ENCODE results near the gene ACYP1.

ACYP1 gene

DNA sequence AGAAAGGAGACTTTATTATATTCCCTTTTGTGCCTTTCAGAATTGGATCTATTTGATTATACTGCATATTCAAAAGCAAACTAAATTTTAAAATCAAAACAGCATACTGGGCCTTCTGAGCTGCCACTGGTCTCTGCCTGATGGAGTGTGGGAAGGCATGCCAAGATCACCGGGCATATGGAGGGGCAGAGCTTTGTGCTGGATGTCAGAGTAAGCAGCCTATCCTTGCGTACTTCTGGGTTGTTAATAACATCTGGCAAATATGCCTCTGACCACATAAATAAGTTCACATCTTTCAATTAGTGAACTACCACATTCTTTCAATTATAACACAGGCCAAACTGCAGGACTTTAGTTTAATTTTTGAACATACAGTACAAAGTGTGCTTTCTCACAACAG, 30.9 kb downstream of the ACYP1 start:
- DNase-seq = no peak

DNA sequence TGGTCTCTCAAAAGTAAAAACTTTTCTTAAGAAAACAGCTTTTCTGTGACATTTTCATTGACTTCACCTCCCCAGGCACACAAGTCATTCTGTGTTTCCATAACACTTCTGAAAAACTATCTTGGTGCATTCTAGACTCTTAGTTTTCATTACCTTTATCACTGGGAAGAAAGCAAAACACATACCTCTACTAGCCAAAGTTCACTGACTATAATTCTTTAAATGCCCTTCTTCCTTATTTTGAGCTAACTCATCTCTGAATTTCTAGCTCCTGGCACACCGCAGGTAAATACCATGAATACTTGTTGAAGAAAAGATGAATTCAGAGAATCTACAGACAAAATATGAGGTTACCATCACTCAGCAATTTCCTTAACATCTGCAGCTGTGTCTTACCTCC, 33.7 kb downstream of the ACYP1 start:
- no peak for DNase-seq

DNA sequence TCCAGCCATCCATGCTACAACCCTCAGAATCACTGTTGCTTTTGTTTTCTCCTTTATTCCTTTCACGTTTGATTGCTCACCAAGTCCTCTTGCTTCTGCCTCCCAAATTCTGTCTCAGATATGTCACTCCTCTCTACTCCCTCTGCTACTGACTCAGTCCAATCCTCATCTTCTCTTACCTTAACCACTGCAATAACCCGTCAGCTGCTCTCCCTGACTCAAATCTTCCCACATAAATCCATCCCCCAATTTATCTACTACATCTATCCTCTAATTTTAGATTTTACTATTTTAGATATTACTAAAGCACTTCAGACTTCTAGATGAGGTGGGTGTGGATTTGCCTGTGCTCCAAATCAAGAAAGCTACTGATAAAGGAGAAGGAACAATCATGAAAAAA, 37.9 kb downstream of the ACYP1 start:
- DNase-seq = no peak

DNA sequence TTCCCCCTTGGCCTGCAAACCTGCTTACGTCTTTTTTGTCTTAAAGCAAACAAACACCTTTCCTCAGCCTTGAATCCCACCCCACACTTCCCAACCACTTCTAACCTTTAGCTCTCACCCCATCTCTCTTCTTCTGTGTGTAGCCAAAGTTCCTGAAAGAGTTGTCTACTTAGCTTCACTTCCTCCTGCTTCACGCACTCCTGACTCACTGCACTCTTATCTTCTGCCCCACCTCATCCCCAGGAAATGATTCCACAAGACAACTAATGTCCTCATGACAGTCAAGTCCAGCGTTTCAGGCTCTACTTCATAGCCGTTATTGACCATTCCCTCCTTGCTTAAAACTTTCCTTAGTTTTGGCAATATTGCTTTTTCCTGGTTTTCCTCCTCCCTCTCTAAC, 38.7 kb downstream of the ACYP1 start:
- no peak for DNase-seq

DNA sequence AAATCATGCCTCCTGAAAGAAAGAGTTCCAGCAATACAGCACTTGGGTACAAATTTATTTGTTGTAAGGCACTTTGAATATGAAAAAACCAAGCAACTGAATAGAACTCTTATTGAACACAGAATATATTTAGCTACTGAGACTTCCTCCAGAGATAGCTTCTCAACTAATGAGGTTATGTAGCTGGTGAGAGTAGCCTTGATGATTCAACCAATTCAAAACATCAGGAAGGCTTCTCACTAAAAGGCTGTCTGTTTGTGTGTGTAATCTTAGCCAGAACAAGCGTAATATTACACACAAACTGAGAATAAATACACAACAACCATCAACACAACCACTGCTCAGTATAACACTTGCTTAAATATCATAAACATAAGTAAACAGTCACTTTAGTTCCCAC, 40.7 kb downstream of the ACYP1 start:
- DNase-seq = no peak

DNA sequence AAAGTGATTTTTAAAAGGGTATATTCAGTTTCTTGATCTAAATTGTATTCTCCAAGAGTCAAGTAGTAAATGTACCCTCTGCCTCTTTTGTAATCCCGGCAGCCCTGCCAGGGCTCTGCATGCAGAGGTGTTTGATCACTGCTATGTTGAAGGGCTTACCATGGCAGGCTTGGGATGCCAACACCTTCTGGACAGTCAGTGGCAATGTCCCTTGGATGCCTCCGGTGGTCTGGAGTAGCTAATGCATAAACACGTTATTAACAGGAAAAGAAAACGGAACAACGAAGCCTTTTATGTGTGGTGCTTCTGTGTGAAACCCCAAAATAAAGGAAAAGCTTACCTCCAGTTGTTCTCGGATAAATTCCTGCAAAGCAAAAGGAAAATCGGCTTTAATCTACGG, 41.2 kb downstream of the ACYP1 start:
- DNase-seq = no peak

DNA sequence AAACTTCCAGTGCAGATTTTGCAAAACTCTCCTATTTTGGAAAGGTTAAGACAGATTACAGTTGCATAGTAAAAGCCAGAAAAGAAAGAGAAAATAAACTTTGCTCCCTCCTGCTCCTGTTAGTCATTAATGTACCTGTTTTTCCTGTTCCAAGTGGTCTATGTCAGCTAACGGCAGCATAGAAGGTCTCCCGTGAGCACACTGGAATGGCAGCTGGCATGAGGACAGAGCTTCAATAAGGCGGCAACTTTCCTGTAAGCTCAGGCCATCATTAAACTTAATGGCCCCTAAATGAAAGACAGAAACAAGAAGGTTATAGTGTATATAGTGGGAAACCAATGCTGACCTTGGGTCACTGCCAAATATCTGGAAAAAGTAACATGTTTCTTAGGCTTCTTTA, 45.1 kb downstream of the ACYP1 start:
- DNase-seq = no peak

DNA sequence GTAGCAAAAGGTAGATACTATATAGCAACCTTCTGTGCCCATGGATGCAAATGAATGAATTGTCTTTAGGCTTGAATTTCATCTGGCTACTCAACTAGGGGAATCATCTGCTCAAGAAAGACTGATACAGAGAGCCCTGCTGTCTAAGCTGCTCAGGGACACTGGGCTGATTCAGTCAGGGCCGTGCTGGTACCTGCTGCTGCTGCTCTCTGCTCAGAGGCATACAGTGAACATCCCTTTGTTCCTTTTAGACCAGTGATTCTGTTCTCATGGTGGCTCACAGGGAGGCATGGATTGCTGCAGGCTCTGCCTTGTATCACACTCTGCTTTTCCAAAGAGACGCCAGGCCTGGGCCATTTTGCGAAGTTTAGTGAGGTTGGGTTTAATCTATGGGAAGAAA, 47.0 kb downstream of the ACYP1 start:
- no peak for DNase-seq

DNA sequence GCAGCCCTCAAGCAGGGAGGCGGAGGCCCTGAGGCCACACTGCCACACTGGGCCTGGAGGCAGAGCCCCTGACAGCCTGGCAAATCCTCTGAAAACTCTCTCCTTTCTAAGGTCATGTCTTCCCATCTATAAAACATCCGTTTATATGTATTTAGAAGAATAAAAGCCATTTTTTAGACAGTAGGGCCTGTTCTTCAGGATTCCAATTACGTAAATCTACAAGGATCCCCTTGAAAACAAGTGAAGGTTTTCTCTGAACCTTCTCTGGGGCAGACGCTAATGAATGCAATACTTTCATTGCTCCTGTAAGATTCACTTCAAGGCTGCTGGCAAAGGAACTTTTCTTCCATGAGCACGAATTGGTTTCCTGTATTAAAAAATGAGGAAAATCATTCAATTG, 48.3 kb downstream of the ACYP1 start:
- no peak for DNase-seq

DNA sequence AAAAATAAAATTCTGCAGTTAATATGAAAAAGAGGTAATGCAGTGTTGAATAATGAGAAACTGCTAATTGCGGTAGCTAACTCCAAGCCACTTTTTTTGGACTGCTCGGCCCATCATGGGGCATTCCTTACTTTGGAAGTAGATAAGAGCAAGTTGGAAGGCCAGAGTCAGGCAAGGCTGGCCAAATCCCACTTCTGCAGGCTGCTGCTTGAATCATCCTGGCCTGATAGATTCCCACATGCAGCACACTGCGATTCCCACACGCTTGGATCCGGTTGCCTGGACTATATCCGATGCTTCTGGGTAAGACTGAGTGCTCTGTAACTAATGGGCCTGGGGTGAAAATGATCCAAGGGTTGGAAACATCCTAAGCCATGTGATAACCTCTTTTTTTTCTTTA, 50.5 kb downstream of the ACYP1 start:
- DNase-seq = no peak

DNA sequence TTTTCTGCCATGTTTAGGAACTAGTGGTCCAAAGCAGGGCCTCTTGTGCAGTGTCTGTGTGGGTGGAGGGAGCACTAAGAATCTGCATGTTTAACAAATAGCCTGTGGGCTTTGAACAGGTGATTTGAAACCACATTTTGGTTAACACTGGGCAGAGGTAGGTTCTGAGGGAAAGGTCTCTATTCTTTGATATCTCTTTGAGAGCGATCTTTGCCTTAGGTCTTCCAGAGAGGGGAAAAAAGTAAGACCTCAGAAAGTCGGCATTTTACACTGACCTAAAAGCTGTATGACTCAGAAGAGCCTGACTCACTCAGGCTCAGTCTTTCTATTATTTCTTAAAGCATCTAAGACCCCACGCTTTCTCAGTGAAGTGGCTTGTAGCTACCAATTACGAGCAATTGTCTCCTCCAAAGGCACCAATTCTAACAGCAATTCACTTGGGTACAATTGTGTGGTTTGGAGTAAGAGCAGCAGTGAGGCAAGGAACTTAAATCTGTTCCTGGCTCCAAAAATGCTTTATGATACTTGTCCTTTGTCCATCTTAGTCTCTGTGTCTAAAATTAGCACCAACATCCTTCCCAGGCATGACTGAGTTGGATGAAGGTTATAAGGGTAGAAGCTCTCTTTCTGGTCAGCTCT, 52.3 kb downstream of the ACYP1 start:
- DNase-seq = no peak

DNA sequence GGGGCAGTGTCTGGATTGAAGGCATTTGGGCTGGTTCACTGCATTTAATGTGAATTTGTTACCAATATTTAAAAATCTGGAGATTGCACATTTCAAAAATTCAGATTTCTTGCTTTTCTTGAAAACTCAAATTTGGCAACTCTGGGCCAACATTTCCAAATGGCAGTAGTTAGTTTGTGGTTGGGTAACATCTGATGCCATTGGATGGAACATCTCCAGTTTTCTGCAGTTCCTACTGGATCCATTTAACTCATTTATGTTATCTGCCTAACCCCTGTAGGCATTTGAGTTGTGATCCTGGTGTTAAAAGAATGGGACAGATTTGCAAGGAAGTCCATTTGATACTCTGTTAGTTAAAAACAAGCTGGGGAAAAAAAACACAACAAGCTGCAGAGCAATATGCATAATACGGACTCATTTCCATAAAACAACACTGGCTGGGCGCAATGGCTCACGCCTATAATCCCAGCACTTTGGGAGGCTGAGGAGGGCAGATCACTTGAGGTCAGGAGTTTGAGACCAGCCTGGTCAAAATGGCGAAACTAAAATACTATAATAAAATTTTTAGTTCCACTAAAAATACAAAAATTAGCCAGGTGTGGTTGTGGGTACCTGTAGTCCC, 53.2 kb downstream of the ACYP1 start:
- DNase-seq = no peak

DNA sequence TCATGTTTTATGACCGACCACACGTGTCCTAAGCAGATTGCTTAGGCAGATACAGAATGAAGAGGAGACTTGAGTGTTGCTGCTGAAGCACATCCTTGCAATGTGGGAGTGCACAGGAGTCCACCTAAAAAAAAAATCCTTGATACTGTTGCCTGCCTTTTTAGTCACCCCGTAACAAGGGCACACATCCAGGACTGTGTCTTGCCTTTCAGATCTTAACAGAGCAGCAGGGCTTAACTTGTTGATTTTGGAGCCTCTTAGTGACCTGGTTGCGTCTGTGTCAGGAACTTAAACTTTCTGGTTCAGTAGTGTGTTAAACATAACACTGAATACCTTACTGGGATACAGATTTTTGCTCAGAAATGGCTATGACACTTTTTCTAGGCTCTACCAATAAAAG, 54.6 kb downstream of the ACYP1 start:
- DNase-seq = no peak

DNA sequence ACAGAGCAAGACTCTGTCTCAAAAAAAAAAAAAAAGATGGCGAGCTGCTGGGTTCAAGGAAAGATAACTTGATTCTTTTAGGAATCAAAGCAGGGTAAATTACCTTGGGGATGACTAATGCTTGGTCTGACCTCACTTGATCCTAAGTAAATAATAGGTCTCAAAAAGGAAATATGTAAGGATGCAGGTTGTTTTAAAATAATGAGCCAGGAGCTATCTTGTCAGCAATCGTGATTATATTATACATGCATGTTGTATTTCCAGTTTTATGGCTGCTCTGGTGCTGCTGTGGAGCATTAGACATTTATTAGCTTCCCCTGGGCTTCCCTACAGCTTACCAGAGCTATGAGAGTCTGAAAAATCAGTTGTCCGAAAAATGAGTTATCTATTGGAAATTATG, 58.5 kb downstream of the ACYP1 start:
- DNase-seq = no peak

DNA sequence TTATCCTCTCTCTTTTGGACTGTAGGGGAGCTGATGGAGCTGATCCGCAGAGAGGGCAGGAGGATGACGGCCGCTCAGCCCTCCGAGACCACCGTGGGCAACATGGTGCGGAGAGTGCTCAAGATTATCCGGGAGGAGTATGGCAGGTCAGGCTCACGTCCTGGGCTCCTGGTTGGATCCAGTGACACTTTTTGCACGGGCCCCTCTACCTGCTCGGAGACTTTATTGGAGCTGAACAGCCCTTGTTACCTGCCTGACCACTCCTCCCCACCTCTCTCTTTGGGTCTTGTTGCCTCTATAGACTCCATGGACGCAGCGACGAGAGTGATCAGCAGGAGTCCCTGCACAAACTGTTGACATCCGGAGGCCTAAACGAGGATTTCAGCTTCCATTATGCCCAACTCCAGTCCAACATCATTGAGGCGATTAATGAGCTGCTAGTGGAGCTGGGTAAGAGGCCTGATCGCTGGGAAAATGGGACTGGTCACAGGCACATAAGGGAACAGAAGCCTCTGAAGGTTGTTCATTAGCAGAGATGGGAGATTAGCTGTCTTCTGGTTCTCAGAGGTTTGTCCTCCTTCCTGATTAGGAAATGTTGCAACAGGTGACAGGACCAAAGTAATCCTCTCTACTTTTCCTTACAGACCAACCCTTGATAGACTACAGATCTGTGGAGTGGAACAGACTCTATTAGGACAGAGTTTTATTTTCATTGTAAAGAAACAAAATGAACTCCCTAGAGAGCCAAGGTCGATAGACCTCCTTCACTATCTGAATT, 60.4 kb downstream of the ACYP1 start:
- DNase-seq = no peak

All from activated naive CD4-positive, alpha-beta T cell treated with anti-CD3 and anti-CD28 coated beads, Interleukin-2, amount 50 U/mL, for 16 hours (primary cell).